GM11168 (cell line): Measurements from ENCODE around the gene MLXIPL.
"Not testable (repeated sequence)": the region's sequence is repeated elsewhere in the genome, so short reads cannot be mapped to it uniquely, and the experiment has no call there.

ENCODE experiments used
- in situ Hi-C: fragments of 300-500 bp; cut with MboI; formaldehyde crosslinking; loops from one replicate; pipeline ENCODE4 v1.12.0; 2022; ENCODE audit warnings: low sequenced_read_pairs; ENCODE audit not compliant: unreplicated experiment

The MLXIPL gene

DNA sequence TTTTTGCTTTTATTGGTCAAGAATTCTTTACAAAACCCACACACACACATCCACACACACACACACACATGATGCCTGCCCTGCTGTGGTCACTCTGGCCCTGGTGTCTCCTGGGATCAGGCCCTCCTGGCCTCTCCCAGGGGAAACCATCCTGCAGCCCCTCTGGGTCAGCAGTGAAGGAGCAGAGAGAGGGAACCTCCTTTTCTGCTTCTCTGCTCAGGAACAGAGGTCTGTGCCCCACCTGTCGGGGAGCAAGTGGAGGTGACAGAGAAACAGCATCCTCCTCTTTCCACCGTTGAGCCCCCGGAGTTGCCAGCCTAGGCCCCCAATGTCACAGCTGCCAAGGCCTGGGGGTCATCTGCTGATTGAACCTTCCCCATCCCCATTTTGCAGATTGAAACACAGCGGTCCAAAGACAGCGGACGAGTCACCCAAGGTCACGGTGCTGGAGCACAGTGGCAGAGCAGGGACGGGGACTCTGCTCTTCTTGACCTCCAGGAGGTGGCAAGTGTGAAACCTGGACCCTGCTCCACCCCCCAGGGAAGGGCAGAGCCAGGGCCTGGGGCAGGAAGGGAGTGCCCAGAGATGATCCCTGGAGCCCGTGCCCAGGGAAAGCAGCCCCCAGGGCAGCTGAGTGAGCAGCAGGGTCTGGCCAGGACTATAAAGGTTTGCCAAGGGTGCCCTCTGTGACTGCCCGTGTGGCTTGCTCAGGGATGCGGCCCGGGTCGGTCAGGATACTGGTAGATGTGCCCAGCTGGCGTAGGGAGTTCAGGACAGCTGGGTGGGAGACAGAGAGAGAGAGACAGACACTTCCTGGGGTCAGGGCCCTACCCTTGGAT, 30.9 kb downstream of the MLXIPL start:
- in situ Hi-C loops = no loop called here

DNA sequence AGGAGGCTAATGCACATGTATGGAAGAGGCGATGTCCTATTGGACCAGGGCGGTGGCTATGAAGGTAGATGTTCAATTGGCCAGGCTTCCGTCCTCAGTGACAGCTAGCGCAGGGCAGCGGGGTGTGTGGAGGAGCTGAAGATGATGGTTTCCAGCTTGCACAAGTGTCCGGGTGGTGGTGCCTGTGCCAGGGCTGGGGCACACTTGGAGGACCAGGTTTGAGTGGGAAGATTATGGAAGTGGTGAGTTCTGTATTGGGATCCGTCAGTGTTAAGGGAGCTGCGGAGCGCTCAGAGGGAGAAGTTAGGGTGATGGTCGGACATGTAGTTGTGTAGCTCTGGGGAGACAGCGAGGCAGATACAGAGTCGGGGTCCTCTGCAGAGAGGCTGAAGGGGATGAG, 37.4 kb downstream of the MLXIPL start:
- in situ Hi-C loops = no loop called here

DNA sequence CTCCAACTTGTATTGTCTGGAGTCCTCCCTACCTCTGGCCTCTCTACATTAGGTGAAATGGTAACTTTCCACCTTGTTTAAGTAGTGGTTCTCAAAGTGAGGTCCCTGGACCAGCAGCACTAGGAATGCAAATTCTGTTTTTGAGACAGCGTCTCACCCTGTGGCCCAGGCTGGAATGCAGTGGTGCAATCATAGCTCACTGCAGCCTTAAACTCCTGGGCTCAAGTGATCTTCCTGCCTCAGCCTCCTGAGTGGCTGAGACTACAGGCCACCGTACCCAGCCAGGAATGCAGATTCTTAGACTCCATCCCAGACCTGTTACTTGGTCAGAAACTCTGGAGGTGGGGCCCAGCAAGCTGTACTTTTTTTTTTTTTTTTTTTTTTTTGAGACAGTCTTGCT, 39.1 kb downstream of the MLXIPL start:
- in situ Hi-C loops = no loop called here

DNA sequence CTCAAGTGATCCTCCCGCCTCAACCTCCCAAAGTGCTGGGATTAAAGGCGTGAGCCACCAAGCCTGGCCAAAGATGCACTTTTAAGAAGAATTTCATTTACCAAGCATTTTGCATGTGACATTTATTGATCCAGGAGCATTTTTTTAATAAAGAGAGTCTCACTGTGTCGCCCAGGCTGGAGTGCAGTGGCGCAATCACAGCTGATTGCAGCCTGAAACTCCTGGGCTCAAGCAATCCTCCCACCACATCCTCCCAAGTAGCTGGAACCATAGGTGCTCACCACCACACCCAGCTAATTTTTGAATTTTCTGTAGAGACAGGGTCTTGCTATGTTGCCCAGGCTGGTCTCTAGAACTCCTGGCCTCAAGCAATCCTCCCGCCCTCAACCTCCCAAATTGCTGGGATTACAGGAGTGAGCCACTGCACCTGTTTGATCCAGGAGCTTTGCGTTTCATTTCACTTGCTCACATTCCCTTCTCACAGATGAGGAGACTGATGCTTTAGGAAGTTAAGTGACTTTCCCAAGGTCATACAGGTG, 41.6 kb downstream of the MLXIPL start:
- in situ Hi-C loops = no loop called here

DNA sequence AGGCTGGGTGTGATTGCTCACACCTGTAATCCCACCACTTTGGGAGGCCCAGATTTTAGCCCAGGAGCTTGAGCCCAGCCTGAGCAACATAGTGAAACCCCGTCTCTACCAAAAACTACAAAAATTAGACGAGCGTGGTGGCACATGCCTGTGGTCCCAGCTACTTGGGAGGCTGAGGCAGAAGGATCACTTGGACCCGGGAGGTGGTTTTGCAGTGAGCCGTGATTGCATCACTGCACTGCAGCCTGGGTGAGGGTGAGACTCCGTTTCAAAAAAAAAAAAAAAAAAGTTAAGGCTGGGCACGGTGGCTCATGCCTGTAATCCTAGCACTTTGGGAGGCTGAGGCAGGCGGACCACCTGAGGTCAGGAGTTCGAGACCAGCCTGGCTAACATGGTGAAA, 43.3 kb downstream of the MLXIPL start:
- in situ Hi-C loops = not testable (repeated sequence)

DNA sequence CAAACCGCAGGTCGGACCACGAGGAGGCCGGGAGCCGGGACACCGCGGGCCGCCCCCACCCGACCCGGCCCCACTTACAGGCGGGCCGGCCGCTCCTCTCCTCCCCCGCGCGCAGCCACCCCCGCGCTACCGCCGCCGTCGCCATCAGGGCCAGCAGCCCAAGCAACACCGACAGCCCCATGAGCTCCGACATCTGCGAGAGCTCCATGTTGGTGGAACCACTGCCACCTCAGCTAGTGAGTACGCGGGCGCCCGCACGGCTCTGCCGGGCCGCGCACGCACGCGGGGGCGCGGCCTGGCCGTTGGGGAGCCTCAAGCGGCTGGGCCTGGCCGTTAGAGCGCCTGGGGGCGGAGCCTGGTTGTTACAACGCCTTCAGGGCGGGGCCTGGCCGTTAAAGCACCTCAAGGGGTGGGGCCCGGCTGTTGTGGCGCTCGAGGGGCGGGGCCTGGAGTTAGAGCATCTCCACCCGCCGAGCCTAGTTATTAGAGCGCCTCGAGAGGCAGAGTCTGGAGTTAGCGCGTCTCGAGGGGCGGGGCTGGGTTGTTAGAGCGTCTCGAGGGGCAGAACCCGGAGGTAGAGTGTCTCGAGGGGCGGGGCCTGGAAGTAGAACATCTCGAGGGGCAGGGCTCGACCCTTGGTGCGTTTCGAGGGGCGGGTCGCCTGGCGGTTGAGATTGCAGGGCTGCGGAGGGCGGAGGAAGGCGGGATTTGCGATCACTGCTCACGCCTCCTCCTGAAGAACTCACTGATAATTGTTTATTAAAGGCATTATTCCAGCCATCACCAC, 45.8 kb downstream of the MLXIPL start, which contains the start of gene TBL2:
TBL2 (minus strand) TSS at position 238 of the 787 bp plus-strand sequence; CDS start at position 208, 30 bp downstream.
- in situ Hi-C loops = no loop called here

DNA sequence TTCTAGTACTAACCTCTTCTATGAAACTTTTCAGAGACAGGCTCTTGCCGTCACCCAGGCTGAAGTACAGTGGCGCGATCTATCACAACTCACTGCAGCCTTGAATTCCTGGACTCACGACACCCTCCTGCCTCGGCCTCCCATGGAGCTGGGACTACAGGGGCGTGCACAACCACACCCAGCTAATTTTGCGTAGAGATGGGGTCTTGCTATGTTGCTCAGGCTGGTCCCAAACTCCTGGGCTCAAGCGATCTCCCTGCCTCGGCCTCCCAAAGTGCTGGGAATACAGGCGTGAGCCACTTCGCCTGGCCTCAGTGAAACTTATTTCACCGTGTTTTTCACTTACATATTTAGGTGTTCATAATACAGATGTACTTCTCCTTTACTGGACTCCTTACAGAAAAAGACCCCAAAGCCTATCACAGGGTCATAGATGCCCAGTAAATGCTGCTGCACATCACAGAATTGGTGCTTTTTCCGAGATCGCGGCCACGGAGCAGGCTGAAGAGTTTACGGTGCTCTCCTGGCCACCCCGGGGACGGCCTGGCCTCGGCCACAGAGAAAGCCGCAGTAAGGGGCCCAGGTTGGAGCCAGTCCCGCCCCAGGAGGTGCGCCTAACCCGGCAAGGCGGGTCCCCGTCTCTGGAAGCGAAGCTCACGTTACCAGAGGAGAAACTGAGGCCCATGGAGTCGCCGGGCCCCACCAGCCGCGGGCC, 46.5 kb downstream of the MLXIPL start:
- in situ Hi-C loops = no loop called here

DNA sequence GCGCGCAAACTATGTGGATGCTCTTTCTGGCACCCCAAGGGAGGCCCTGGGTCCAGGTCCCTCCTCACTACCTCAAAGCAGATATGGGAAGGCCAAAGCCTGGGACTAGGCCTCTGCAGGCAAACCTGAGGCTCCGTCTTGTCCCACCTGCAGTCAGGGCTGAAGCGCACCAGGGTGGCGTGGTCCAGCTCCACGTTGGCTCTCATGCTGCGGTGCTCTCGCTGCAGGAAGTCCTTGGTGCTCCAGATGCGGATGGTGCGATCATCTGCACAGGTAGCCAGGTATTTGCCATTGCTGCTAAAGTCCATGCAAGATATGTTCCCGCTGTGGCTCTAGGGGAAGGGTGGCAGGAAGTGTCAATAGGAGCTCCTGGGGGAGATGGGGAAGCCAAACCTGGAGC, 50.5 kb downstream of the MLXIPL start:
- in situ Hi-C loops = no loop called here

DNA sequence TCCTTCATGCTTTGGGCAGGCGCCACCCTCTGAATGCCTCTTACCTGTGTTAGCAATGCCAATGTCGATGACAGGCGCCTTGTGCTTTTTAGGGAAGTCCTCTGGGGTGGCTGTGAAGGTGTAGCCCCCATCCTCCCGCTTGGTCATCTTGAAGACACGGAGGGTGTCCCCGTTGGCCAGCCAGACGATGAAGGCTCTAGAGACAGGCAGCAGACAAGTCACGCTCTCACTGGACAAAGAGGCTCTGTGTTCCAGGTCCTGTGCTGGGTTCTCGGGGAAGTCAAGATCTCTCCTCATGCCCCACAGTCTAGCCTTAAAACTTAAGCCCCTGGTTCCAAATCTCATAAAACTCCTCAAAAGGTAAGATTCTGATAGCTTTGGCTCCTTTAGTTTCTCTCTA, 51.0 kb downstream of the MLXIPL start:
- in situ Hi-C loops = no loop called here

DNA sequence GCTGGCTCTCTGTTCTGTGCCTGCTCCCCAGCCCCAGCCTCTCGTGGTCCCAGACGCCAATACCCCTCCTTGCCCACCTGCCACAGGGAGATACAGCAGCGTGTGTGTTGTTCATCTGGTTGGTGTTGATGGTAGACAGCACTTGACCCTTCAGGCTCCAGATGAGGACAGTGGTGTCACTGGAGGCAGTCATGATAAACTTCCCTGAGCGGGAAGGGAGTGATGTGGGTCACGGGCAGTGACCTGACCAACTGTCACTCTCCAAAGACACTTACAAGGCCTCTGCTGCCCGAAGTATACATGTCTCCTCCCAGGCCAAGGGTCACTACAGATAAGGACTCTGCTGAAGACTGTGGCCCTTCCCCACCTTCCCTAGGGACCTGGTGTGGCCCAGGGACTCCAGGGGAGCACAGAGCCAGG, 51.5 kb downstream of the MLXIPL start:
- in situ Hi-C loops = no loop called here

DNA sequence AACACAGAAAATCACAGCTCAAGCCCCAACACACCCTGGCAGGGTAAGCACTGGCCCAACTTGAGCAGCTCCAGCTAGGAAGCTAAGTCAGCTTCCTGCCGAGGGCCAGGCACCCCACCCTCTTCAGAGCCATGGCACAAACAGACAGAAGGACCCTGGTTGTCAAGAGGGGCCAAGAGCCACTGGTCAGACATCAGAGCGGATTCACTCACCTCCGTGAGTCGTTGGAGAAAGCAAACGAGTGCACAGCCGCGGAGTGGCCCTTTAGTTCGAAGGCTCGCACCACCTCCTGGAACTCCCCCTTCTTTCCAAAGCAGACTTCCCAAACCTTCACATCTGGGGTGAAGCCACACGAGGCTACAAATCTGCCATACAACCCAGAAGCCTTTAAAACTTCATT, 53.3 kb downstream of the MLXIPL start:
- in situ Hi-C loops = no loop called here

DNA sequence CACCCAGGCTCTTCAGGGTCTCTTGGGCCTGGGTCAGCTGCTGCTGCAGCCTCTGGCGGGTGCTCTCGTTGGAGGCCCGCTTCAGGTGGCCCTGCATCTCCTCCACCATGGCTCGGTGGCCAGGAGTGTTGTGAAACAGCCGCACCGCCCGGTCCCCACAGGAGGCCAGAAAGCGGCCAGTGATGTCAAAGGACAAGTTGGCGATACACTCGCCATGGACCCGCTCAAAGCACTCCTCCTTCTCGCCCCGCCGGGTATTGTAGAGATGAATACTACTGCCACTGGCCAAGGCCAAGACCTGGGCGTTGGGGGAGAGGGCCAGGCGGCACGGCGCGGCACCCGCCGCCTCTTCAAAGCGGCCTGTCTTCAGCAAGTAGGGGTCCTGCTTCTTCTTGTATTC, 53.8 kb downstream of the MLXIPL start:
- in situ Hi-C loops = no loop called here

DNA sequence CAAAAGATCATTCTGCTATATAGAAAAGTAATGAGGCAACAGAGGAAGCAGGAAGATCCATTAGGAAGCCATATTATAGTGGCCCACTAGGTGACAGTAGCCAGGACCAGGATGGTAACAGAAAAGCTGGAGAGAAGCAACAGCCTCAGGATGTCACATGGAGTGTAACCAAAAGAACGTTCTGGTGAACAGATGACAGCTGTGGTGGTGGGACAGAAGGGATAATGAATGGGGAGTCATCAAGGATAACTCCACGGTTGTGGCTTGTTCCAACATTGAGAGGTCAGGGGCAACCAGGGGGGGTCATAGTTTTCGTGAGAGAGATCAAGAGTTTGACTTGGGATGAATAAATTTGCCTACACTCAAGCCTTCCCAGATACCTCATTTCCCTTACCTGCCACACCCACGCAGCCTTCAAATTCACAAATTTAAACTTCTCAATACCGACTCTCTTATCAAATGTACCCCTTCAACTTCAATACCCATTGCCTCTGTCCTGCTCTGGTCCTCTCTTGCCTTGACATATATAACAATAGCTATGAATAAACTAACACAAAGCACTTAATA, 55.2 kb downstream of the MLXIPL start:
- in situ Hi-C loops = no loop called here

DNA sequence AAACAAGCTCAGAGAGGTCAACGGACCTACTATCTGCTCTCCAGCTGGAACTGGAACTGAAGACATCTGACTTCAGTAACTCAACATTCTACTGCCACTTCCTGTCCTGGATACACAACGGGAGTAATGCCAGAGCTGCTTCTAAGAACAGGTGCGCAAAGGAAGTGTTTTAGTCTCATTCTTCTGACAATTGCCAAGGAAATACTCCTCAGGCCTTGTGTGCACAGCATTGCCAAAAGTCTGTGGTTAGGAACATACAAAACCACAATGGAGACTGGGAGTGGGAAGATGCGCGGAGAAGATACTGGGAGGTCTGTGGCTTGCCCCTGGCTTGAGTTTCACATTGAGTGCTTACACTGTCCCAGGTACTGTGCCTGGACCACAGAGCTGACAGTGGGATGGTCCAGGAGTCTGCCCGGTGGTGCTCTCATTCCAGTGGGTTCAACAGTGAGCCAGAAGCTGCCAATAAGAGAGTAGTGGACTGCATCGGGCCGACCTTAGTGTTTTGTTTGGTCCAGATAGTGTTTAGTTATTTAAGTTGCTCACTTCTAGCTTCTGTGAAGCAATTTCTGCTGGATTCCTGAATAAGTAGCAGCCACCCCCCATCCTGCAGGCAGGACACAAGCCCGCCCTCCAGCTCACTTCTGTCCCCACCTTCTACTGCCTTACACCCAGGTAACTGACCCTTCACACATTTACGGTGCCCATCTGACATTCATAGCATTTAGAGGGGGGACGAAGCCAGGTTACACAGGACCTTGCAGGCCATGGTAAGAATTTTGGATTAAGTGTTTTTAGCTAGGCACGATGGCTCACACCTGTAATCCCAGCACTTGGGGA, 56.3 kb downstream of the MLXIPL start:
- in situ Hi-C loops = no loop called here

DNA sequence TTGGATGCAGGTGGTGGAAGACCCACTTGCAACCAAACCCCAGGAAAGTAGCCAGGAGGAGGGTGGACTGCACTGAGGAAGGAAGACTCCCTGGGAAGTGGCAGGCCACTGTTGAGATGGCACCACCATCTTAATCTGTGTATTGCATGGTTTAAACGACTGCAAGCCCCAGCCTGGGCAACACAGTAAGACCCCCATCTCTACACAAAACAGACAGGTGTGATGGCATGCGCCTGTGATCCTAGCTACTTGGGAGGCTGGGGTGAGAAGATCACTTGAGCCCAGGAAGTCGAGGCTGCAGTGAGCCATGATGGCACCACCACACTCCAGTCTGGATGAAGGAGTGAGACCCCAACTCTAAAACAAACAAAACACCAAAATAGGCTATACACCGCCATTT, 57.2 kb downstream of the MLXIPL start:
- in situ Hi-C loops = no loop called here

DNA sequence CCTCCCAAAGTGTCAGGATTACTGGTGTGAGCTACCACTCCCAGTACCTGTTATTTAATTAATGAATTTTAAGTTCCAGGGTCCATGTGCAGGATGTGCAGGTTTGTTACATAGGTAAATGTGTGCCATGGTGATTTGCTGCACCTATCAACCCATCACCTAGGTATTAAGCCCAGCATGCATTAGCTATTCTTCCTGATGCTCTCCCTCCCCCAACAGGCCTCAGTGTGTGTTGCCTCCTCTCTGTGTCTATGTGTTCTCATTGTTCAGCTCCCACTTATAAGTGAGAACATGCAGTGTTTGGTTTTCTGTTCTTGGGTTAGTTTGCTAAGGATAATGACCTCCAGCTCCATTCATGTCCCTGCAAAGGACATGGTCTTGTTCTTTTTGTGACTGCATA, 57.9 kb downstream of the MLXIPL start:
- in situ Hi-C loops = not testable (repeated sequence)

DNA sequence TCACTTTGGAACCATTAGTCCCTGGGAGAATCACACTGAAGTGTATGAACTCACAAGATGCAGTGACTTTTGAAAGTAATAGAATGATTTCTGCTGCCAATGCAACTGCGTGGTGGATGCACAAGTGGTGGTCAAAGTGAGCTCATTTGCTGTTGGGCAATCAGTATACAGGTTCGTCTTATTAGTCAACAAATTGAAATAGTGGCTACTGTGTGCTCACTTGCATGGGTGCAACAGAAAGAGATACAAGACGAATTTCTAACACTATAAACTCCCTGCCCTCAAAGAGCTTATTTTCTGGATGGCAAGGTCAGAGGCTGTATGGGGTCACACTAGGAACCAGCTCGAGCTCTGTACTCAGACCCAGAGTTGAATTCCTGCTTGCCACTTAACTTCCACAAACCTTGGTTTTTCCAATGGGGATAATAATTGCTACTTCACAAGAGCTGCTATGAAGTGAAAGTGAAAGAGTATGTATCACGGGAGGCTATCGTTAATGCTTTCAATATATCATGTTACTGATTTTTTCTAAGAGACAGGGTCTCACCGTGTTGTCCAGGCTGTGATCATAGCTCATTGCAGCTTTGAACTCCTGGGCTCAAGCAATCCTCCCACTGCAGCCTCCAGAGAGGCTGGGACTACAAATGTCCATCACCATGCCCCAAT, 58.5 kb downstream of the MLXIPL start:
- in situ Hi-C loops = no loop called here

DNA sequence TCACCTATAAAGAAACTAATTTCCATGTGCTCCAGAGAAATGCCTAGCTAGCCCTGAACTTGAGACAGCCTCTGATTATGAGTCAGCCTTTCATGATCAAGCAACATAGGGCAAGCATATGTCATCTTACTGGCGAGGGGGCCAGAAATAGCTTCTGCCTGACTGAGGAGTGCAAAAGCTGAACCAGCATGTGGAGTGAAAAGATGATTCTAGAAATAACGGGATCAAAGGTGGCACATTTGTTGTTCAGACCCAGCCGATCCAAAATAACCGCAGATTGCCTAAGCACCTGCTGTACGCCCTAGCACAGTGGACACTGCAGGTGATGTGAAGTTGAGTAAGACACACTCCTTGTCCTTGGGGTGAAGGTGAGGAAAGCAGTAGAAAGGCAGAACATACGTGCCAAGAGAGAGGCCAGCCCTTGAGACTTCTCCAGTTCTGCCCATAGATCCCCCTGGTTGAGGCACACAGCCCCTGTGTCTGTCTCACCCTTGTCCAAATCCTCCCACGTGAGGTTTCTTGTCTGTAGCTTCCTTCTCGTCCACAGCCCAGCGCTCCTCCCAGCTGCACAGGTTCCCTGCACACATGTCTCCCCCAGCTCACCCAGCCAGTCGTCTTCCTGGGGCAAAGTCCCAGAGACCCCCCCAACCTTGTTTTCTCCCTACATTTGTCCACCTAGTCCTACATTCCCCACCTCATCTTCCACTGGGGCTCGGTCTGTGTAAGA, 64.0 kb downstream of the MLXIPL start:
- in situ Hi-C loops = no loop called here
